Hematopoietic multipotent progenitor cell (in vitro differentiated cells): ENCODE results near the gene SSNA1. TPM values are rescaled to one million over a fixed set of nuclear protein-coding genes. Genes with fewer than 3 reads are reported as not detected.

Experiments used
- DNase-seq, 3 donors: peaks; one replicate each; pipeline ENCODE4 v3.0.0-alpha.2; 2011 to 2015; ENCODE audit warnings: low read depth in 2 of 3, low spot score in 2 of 3
- total RNA-seq: library from RNA; depleted of rRNA; stranded (reverse); fragments of >200 nt; gene quantifications from one replicate; pipeline ENCODE4 v1.2.3, GENCODE V29; 2012

The SSNA1 gene
- total RNA-seq, 1 donor = 78.4 TPM

GRCh38 chr9:137198051-137198901, 9.8 kb downstream of the SSNA1 start:
- DNase-seq = no peak

- no peak for DNase-seq
Observed at GRCh38 chr9:137198902-137199283, 10.4 kb downstream of the SSNA1 start.

- DNase-seq = no peak
Observed at GRCh38 chr9:137199411-137200121, 11.1 kb downstream of the SSNA1 start.

GRCh38 chr9:137200311-137201204, 12.1 kb downstream of the SSNA1 start, which contains the start of gene TPRN:
Gene TPRN, minus strand, starts transcription at chr9:137200741. Its CDS starts 30 bp downstream, at chr9:137200711.
- DNase-seq = peak; percentile 86 to 99 (median 98)

- DNase-seq = no peak
Observed at GRCh38 chr9:137201205-137201868, 12.9 kb downstream of the SSNA1 start.

- no peak for DNase-seq
Observed at GRCh38 chr9:137202966-137203365, 14.5 kb downstream of the SSNA1 start.

GRCh38 chr9:137204731-137205125, 16.3 kb downstream of the SSNA1 start:
- DNase-seq = no peak

GRCh38 chr9:137205126-137206069, 16.9 kb downstream of the SSNA1 start, which contains the start of the genes NDOR1 and TMEM203:
Gene NDOR1, plus strand, starts transcription at chr9:137205700. Its CDS starts 78 bp downstream, at chr9:137205778.
Gene TMEM203, minus strand, starts transcription at chr9:137205648. Its CDS starts 234 bp downstream, at chr9:137205414.
- peak; percentile 86 to 92 (median 90) for DNase-seq

- DNase-seq = no peak
Observed at GRCh38 chr9:137206602-137207001, 18.1 kb downstream of the SSNA1 start.

- DNase-seq = no peak
Observed at GRCh38 chr9:137211532-137211931, 23.1 kb downstream of the SSNA1 start.

- no peak for DNase-seq
Observed at GRCh38 chr9:137212520-137212919, 24.0 kb downstream of the SSNA1 start.

- no peak for DNase-seq
Observed at GRCh38 chr9:137213160-137214060, 24.9 kb downstream of the SSNA1 start.

- no peak for DNase-seq
Observed at GRCh38 chr9:137214620-137215019, 26.1 kb downstream of the SSNA1 start.

- no peak for DNase-seq
Observed at GRCh38 chr9:137215196-137215986, 26.9 kb downstream of the SSNA1 start.

GRCh38 chr9:137216188-137216965, 27.9 kb downstream of the SSNA1 start:
- DNase-seq = no peak
